ENCODE data around the gene TM9SF1. TPM values are rescaled to one million over a fixed set of nuclear protein-coding genes. Genes with fewer than 3 reads are reported as not detected.

TM9SF1 gene
- total and polyA plus RNA-seq, 2 of the 13 experiments (the other 11 are each of a cell fraction or from before 2014, with no cell fraction given) = 83.2 to 110 TPM

DNA sequence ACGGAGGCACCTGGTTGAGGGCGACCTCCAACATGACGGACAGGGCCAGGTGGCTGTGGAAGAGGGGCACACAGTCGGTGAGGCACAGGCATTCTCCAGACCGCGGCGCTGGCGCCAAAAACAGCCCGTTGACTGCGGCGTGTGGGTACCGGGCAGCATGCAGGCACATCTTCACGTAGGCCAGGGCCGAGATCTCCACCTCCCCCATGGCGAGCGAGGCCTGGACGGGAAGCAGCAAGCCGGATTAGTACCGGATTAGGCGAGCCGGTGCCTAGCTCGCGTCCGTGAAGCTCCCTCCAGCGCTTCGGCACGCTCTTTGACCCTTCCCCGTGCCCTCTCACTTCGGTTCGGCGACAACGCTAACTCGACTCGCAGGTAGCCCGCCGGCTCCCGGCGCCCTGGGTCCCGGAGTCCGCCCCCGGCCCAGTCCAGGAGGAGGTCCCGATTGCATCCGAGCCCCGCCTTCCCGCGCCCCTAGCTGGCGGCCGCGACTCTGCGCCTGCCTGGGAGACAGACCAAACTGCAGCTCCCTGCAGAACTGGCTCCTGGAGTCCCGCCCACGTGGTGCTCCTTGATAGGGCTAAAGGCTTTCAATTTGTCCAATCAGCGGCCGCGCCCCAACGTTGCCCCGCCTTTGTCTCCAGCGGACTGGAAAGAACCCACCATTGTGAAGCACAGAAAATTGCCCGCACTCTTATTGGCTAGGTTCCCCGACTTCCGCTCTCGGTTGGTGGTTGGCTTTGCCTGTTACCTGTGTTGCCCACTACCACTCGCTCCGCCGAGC, 54.0 kb downstream of the TM9SF1 start, which contains the start of gene EMC9 (continued):
- TF ChIP-seq, protein P1, sequence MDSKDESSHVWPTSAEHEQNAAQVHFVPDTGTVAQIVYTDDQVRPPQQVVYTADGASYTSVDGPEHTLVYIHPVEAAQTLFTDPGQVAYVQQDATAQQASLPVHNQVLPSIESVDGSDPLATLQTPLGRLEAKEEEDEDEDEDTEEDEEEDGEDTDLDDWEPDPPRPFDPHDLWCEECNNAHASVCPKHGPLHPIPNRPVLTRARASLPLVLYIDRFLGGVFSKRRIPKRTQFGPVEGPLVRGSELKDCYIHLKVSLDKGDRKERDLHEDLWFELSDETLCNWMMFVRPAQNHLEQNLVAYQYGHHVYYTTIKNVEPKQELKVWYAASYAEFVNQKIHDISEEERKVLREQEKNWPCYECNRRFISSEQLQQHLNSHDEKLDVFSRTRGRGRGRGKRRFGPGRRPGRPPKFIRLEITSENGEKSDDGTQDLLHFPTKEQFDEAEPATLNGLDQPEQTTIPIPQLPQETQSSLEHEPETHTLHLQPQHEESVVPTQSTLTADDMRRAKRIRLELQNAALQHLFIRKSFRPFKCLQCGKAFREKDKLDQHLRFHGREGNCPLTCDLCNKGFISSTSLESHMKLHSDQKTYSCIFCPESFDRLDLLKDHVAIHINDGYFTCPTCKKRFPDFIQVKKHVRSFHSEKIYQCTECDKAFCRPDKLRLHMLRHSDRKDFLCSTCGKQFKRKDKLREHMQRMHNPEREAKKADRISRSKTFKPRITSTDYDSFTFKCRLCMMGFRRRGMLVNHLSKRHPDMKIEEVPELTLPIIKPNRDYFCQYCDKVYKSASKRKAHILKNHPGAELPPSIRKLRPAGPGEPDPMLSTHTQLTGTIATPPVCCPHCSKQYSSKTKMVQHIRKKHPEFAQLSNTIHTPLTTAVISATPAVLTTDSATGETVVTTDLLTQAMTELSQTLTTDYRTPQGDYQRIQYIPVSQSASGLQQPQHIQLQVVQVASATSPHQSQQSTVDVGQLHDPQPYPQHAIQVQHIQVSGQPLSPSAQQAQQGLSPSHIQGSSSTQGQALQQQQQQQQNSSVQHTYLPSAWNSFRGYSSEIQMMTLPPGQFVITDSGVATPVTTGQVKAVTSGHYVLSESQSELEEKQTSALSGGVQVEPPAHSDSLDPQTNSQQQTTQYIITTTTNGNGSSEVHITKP (CRISPR knock-in tag; IDR thresholded peaks at IDR 0.05; ENCODE audit: low read depth) = peak; percentile 83; the same call in 1 of the 2 replicates
- TF ChIP-seq, protein P2, sequence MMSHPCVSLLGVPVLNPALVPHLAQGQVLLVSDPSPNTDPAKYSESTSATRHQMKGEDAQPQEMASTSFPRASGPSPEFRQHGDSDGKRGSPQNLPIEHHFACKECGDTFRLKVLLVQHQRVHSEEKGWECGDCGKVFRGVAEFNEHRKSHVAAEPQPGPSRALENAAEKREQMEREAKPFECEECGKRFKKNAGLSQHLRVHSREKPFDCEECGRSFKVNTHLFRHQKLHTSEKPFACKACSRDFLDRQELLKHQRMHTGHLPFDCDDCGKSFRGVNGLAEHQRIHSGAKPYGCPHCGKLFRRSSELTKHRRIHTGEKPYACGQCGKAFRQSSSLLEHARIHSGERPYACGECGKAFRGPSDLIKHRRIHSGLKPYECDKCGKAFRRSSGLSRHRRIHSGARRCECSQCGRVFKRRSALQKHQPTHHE (CRISPR knock-in tag; IDR thresholded peaks at IDR 0.05; ENCODE audit: borderline replicate concordance) = peak; percentile 80
- TF ChIP-seq, protein P3, sequence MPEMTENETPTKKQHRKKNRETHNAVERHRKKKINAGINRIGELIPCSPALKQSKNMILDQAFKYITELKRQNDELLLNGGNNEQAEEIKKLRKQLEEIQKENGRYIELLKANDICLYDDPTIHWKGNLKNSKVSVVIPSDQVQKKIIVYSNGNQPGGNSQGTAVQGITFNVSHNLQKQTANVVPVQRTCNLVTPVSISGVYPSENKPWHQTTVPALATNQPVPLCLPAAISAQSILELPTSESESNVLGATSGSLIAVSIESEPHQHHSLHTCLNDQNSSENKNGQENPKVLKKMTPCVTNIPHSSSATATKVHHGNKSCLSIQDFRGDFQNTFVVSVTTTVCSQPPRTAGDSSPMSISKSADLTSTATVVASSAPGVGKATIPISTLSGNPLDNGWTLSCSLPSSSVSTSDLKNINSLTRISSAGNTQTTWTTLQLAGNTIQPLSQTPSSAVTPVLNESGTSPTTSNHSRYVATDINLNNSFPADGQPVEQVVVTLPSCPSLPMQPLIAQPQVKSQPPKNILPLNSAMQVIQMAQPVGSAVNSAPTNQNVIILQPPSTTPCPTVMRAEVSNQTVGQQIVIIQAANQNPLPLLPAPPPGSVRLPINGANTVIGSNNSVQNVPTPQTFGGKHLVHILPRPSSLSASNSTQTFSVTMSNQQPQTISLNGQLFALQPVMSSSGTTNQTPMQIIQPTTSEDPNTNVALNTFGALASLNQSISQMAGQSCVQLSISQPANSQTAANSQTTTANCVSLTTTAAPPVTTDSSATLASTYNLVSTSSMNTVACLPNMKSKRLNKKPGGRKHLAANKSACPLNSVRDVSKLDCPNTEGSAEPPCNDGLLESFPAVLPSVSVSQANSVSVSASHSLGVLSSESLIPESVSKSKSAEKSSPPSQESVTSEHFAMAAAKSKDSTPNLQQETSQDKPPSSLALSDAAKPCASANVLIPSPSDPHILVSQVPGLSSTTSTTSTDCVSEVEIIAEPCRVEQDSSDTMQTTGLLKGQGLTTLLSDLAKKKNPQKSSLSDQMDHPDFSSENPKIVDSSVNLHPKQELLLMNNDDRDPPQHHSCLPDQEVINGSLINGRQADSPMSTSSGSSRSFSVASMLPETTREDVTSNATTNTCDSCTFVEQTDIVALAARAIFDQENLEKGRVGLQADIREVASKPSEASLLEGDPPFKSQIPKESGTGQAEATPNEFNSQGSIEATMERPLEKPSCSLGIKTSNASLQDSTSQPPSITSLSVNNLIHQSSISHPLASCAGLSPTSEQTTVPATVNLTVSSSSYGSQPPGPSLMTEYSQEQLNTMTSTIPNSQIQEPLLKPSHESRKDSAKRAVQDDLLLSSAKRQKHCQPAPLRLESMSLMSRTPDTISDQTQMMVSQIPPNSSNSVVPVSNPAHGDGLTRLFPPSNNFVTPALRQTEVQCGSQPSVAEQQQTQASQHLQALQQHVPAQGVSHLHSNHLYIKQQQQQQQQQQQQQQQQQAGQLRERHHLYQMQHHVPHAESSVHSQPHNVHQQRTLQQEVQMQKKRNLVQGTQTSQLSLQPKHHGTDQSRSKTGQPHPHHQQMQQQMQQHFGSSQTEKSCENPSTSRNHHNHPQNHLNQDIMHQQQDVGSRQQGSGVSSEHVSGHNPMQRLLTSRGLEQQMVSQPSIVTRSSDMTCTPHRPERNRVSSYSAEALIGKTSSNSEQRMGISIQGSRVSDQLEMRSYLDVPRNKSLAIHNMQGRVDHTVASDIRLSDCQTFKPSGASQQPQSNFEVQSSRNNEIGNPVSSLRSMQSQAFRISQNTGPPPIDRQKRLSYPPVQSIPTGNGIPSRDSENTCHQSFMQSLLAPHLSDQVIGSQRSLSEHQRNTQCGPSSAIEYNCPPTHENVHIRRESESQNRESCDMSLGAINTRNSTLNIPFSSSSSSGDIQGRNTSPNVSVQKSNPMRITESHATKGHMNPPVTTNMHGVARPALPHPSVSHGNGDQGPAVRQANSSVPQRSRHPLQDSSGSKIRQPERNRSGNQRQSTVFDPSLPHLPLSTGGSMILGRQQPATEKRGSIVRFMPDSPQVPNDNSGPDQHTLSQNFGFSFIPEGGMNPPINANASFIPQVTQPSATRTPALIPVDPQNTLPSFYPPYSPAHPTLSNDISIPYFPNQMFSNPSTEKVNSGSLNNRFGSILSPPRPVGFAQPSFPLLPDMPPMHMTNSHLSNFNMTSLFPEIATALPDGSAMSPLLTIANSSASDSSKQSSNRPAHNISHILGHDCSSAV (CRISPR knock-in tag; IDR thresholded peaks at IDR 0.05; ENCODE audit: borderline replicate concordance) = peak; percentile 95
- TF ChIP-seq ZNF850 (CRISPR knock-in tag; conservative IDR thresholded peaks at IDR 0.05) (no peak), ZNF841 (CRISPR knock-in tag; IDR thresholded peaks at IDR 0.05; ENCODE audit: borderline replicate concordance) (no peak), ZNF530 (CRISPR knock-in tag; IDR thresholded peaks at IDR 0.05; ENCODE audit: low read depth) (no peak), ZMYM2 (CRISPR knock-in tag; IDR thresholded peaks at IDR 0.05) (no peak), HNRNPUL1 (IDR thresholded peaks at IDR 0.05; ENCODE audit: low read depth, low read length) (no peak), IRF2 (CRISPR knock-in tag; IDR thresholded peaks at IDR 0.05) (peak; percentile 89), SRSF1 (optimal IDR thresholded peaks at IDR 0.05; ENCODE audit: low read depth, low read length) (peak; percentile 75)
- TF ChIP-seq, protein P4, sequence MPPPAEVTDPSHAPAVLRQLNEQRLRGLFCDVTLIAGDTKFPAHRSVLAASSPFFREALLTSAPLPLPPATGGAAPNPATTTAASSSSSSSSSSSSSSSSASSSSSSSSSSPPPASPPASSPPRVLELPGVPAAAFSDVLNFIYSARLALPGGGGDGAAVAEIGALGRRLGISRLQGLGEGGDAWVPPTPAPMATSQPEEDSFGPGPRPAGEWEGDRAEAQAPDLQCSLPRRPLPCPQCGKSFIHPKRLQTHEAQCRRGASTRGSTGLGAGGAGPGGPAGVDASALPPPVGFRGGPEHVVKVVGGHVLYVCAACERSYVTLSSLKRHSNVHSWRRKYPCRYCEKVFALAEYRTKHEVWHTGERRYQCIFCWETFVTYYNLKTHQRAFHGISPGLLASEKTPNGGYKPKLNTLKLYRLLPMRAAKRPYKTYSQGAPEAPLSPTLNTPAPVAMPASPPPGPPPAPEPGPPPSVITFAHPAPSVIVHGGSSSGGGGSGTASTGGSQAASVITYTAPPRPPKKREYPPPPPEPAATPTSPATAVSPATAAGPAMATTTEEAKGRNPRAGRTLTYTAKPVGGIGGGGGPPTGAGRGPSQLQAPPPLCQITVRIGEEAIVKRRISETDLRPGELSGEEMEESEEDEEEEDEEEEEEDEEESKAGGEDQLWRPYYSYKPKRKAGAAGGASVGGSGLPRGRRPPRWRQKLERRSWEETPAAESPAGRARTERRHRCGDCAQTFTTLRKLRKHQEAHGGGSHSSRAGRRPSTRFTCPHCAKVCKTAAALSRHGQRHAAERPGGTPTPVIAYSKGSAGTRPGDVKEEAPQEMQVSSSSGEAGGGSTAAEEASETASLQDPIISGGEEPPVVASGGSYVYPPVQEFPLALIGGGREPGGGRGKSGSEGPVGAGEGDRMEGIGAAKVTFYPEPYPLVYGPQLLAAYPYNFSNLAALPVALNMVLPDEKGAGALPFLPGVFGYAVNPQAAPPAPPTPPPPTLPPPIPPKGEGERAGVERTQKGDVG (CRISPR knock-in tag; IDR thresholded peaks at IDR 0.05; ENCODE audit: borderline replicate concordance) = no peak; the same call in none of the 2 replicates
